Endothelial cell of umbilical vein (primary cell): ENCODE measurements around the gene IWS1. TPM values are rescaled to one million over a fixed set of nuclear protein-coding genes. Genes with fewer than 3 reads are reported as not detected.

Experiments used
- BruUV-seq: library from RNA; stranded (reverse); fragments of 400-500 nt; replicated peaks from 2 replicates; lab custom pipeline; 2021; lab: Mats Ljungman, UMichigan
- CTCF ChIA-PET: fragments of 300-600, 350-600 bp; sonication (Branson Sonifier 250); formaldehyde crosslinking; loops from one replicate; lab custom pipeline; 2021; ENCODE audit warnings: antibody characterized with exemption, inconsistent platforms; lab: Charles Lee
- POLR2A ChIA-PET: fragments of 300-600, 350-600 bp; sonication (Branson Sonifier 250); formaldehyde crosslinking; loops from one replicate; lab custom pipeline; 2021; ENCODE audit warnings: antibody characterized with exemption, inconsistent platforms; lab: Charles Lee
- DNase-seq: peaks from one replicate; pipeline ENCODE4 v3.0.0-alpha.2; 2011; ENCODE audit warnings: low read depth, low spot score
- FAIRE-seq: peaks from 2 replicates; lab custom pipeline; 2011; peaks lifted over from hg19 to GRCh38; lab: Jason Lieb, UNC
- H2AFZ ChIP-seq: 2 replicates; pipeline ENCODE4 v1.6.0; 2012; ENCODE audit warnings: low read depth, low read length, control low read depth, inconsistent platforms
- H3K27ac ChIP-seq: 2 replicates; pipeline ENCODE4 v1.5.1; 2011; ENCODE audit warnings: low read depth, mild to moderate bottlenecking, control low read depth, low read length, moderate library complexity; ENCODE audit not compliant: insufficient read depth
- H3K27me3 ChIP-seq, 2 experiments: 2 replicates each; pipeline versions ENCODE4 v1.6.0 to v1.6.1; 2011; ENCODE audit warnings: low read length in 2 of 2, mixed read lengths in 1 of 2; ENCODE audit not compliant: control insufficient read depth in 2 of 2, insufficient read depth in 2 of 2
- H3K36me3 ChIP-seq, 2 experiments: 2 replicates in 1 of 2; 3 replicates in 1 of 2; pipeline ENCODE4 v1.5.1; 2011; ENCODE audit warnings: low read length in 2 of 2, mild to moderate bottlenecking in 1 of 2, moderate library complexity in 1 of 2; ENCODE audit not compliant: control insufficient read depth in 2 of 2, insufficient read depth in 2 of 2; ENCODE audit errors: extremely low read depth in 1 of 2
- H3K4me1 ChIP-seq: 3 replicates; pipeline ENCODE4 v1.5.1; 2011; ENCODE audit warnings: mild to moderate bottlenecking, low read length; ENCODE audit not compliant: control insufficient read depth, insufficient read depth; ENCODE audit errors: extremely low read depth
- H3K4me2 ChIP-seq: 2 replicates; pipeline ENCODE4 v1.6.1; 2011; ENCODE audit warnings: low read length, control low read depth, mixed read lengths; ENCODE audit not compliant: insufficient read depth
- H3K4me3 ChIP-seq, 3 experiments: fragments of 200-600 bp in 1 of 3; sonication (generic), shearing (Covaris generic) in 1 of 3; replicated peaks in 1 of 3; 2 replicates each; pipeline ENCODE4 v1.5.1; 2011 to 2016; ENCODE audit warnings: control low read depth in 3 of 3, low read length in 3 of 3, mild to moderate bottlenecking in 2 of 3, inconsistent platforms in 1 of 3, low read depth in 1 of 3, moderate library complexity in 1 of 3; ENCODE audit not compliant: insufficient read depth in 1 of 3
- H3K79me2 ChIP-seq: 2 replicates; pipeline ENCODE4 v1.6.0; 2012; ENCODE audit warnings: low read length, inconsistent platforms; ENCODE audit not compliant: control insufficient read depth, insufficient read depth
- H3K9ac ChIP-seq: replicated peaks from 2 replicates; pipeline ENCODE3; 2011; ENCODE audit warnings: low read length, control low read depth; ENCODE audit not compliant: insufficient read depth; ENCODE audit errors: extremely low read depth
- H3K9me1 ChIP-seq: replicated peaks from 3 replicates; pipeline ENCODE4 v1.6.0; 2011; ENCODE audit warnings: mild to moderate bottlenecking, low read length; ENCODE audit not compliant: control insufficient read depth, insufficient read depth; ENCODE audit errors: extremely low read depth
- H3K9me3 ChIP-seq: replicated peaks from 2 replicates; pipeline ENCODE4 v1.5.1; 2012; ENCODE audit warnings: low read length, inconsistent platforms; ENCODE audit not compliant: control insufficient read depth, insufficient read depth
- H4K20me1 ChIP-seq: replicated peaks from 2 replicates; pipeline ENCODE3; 2011; ENCODE audit warnings: mild to moderate bottlenecking, low read length; ENCODE audit not compliant: control insufficient read depth, insufficient read depth; ENCODE audit errors: extremely low read depth
- EZH2 ChIP-seq: IDR thresholded peaks from 2 replicates; pipeline ENCODE4 v1.6.1; 2012; ENCODE audit warnings: borderline replicate concordance, low read depth, mild to moderate bottlenecking, moderate library complexity, low read length, inconsistent platforms; ENCODE audit not compliant: severe bottlenecking
- FOS ChIP-seq: IDR thresholded peaks from 2 replicates; pipeline ENCODE4 v1.6.1; 2011; ENCODE audit warnings: mild to moderate bottlenecking, low read length, moderate library complexity, borderline replicate concordance; ENCODE audit not compliant: insufficient read depth
- GATA2 ChIP-seq: IDR thresholded peaks from 2 replicates; pipeline ENCODE4 v1.7.0; 2011; ENCODE audit warnings: low read depth, mild to moderate bottlenecking, moderate library complexity, mixed read lengths, low read length; ENCODE audit not compliant: insufficient read length, insufficient read depth
- JUN ChIP-seq: IDR thresholded peaks from 2 replicates; pipeline ENCODE4 v1.6.1; 2011; ENCODE audit warnings: borderline replicate concordance, low read depth; ENCODE audit not compliant: insufficient read length, insufficient read depth
- MYC ChIP-seq: IDR thresholded peaks from one replicate; pipeline ENCODE4 v1.6.1; 2011; ENCODE audit warnings: mild to moderate bottlenecking, low read depth, low read length
- POLR2A ChIP-seq: IDR thresholded peaks from 2 replicates; pipeline ENCODE4 v1.6.1; 2012; ENCODE audit warnings: low read depth, mild to moderate bottlenecking, control low read depth, low read length
- POLR2AphosphoS5 ChIP-seq: IDR thresholded peaks from 2 replicates; pipeline ENCODE4 v1.6.1; 2012; ENCODE audit warnings: low read depth, mild to moderate bottlenecking, control low read depth, low read length, moderate library complexity; ENCODE audit not compliant: insufficient read depth
- dilution Hi-C: fragments of 300-500 bp; cut with MboI; formaldehyde crosslinking; loops from one replicate; pipeline ENCODE4 v1.15.0; 2019; ENCODE audit warnings: low sequenced_read_pairs; ENCODE audit not compliant: extremely low pct_ligation_motif_present
- intact Hi-C: fragments of 100-400 bp; cut with micrococcal nuclease; formaldehyde crosslinking; loops from one replicate; pipeline ENCODE4 v1.10.0; 2022
- polyA plus RNA-seq, 4 experiments: library from polyadenylated mRNA; depleted of rRNA in 3 of 4; stranded (reverse) in 3 of 4; unstranded in 1 of 4; fragments of >200 nt; gene quantifications; 2 replicates each; pipeline versions ENCODE4 v1.2.1 to v1.2.3, GENCODE V29; 2011 to 2012; ENCODE audit warnings: missing spikeins in 1 of 4
- total RNA-seq: library from RNA; stranded (reverse); gene quantifications from 2 replicates; pipeline ENCODE4 v1.2.3, GENCODE V29; 2021
- TF ChIP-seq, protein P1 (sequence below): IDR thresholded peaks from 2 replicates; pipeline ENCODE4 v1.6.1; 2011; ENCODE audit not compliant: insufficient read depth, insufficient read length
- TF ChIP-seq, protein P2 (sequence below), 2 donors: IDR thresholded peaks; 1 replicate in 1 of 2; 2 replicates in 1 of 2; pipeline ENCODE4 v1.5.1; 2011; ENCODE audit warnings: low read length in 2 of 2, mild to moderate bottlenecking in 2 of 2, moderate library complexity in 2 of 2, control low read depth in 1 of 2, inconsistent platforms in 1 of 2, low read depth in 1 of 2; ENCODE audit not compliant: insufficient read depth in 1 of 2; ENCODE audit errors: extremely low read depth in 1 of 2

IWS1 gene
- total and polyA plus RNA-seq, 2 donors (not counting 3 experiments of a cell fraction or from before 2014, with no cell fraction given) = 14.7 to 51.0 TPM

DNA sequence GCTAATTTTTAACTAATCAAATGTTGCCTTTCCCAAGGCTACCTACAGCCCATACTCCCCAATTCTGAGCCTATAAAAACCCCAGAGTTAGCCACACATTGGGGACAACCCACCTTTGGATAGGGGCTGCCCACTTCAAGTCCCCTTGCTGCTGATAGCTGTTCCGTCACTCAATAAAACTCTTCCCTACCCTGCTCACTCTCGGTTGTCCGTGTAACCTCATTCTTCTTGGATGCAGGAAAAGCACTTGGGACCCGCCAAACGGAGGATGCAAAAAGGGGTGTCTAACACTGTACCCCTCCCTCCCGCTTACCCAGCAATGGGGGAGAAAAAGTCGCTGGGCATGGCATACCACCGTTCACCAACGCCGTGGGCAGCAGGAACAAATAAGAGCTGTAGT, 12.2 kb downstream of the IWS1 start:
- H2AFZ ChIP-seq = no peak overlapping the region

More for the DNA sequence above, 12.2 kb downstream of the IWS1 start:
- no peaks in the 10 kb centered on the region for H3K9me3 ChIP-seq
- TF ChIP-seq GATA2 (no peak), JUN (no peak), FOS (no peak), POLR2A (no peak), POLR2AphosphoS5 (no peak), MYC (no peak), EZH2 (no peak)
- TF ChIP-seq, protein P1, sequence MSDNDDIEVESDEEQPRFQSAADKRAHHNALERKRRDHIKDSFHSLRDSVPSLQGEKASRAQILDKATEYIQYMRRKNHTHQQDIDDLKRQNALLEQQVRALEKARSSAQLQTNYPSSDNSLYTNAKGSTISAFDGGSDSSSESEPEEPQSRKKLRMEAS = no peak
- TF ChIP-seq, protein P2, sequence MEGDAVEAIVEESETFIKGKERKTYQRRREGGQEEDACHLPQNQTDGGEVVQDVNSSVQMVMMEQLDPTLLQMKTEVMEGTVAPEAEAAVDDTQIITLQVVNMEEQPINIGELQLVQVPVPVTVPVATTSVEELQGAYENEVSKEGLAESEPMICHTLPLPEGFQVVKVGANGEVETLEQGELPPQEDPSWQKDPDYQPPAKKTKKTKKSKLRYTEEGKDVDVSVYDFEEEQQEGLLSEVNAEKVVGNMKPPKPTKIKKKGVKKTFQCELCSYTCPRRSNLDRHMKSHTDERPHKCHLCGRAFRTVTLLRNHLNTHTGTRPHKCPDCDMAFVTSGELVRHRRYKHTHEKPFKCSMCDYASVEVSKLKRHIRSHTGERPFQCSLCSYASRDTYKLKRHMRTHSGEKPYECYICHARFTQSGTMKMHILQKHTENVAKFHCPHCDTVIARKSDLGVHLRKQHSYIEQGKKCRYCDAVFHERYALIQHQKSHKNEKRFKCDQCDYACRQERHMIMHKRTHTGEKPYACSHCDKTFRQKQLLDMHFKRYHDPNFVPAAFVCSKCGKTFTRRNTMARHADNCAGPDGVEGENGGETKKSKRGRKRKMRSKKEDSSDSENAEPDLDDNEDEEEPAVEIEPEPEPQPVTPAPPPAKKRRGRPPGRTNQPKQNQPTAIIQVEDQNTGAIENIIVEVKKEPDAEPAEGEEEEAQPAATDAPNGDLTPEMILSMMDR (IDR thresholded peaks at IDR 0.05; ENCODE audit: extremely low read depth in 1 of 2, insufficient read depth in 1 of 2, low read depth in 1 of 2, low read length in 2 of 2) = no peak
- no peaks in the 10 kb centered on the region for H3K27me3 ChIP-seq
- no peak overlapping the region for H3K9ac ChIP-seq
- peaks cover 22% of the 10 kb centered on the region for H3K4me1 ChIP-seq
- H3K4me2 ChIP-seq = no peak overlapping the region
- BruUV-seq = no TSS peak
- dilution Hi-C loops = no loop called here
- no peak overlapping the region for H3K4me3 ChIP-seq
- intact Hi-C loops = no loop called here
- POLR2A ChIA-PET = no interaction called here
- H3K9me1 ChIP-seq = no peaks in the 10 kb centered on the region
- H3K27ac ChIP-seq = no peak overlapping the region
- peaks cover 5% of the 10 kb centered on the region for H4K20me1 ChIP-seq
- no peak for FAIRE-seq
- peaks cover 3 to 8% of the 10 kb centered on the region in 2 experiments for H3K36me3 ChIP-seq
- CTCF ChIA-PET = no interaction called here
- DNase-seq = no peak
- peaks cover 90% of the 10 kb centered on the region for H3K79me2 ChIP-seq
